MM.1S (cell line): Measurements from ENCODE around the gene PHOX2A.

Experiments used
- DNase-seq: peaks from one replicate; pipeline ENCODE4 v3.0.0-alpha.2; 2015
- H2AFZ ChIP-seq: fragments of 300-600 bp; sonication (generic); 2 replicates; pipeline ENCODE4 v1.6.0; 2016; ENCODE audit warnings: antibody characterized with exemption, low read length
- H3F3A ChIP-seq: fragments of 300-600 bp; sonication (generic); 2 replicates; pipeline ENCODE4 v1.6.1; 2016; ENCODE audit warnings: mild to moderate bottlenecking, antibody characterized with exemption, low read length, moderate library complexity, mixed read lengths; ENCODE audit not compliant: insufficient read depth
- H3K27ac ChIP-seq: fragments of 300-600 bp; sonication (generic); 2 replicates; pipeline ENCODE4 v1.5.1; 2016; ENCODE audit warnings: mild to moderate bottlenecking, low read length
- H3K27me3 ChIP-seq: fragments of 300-600 bp; sonication (generic); replicated peaks from 2 replicates; pipeline ENCODE4 v1.6.0; 2016; ENCODE audit warnings: low read length; ENCODE audit not compliant: insufficient read depth
- H3K36me3 ChIP-seq: fragments of 300-600 bp; sonication (generic); replicated peaks from 2 replicates; pipeline ENCODE4 v1.6.1; 2016; ENCODE audit warnings: mild to moderate bottlenecking, low read length, mixed read lengths; ENCODE audit not compliant: insufficient read depth
- H3K4me1 ChIP-seq: fragments of 300-600 bp; sonication (generic); 2 replicates; pipeline ENCODE4 v1.6.1; 2016; ENCODE audit warnings: low read length, mixed read lengths
- H3K4me2 ChIP-seq: fragments of 300-600 bp; sonication (generic); 2 replicates; pipeline ENCODE4 v1.6.0; 2016; ENCODE audit warnings: low read depth, low read length
- H3K4me3 ChIP-seq: fragments of 300-600 bp; sonication (generic); 2 replicates; pipeline ENCODE4 v1.5.1; 2016; ENCODE audit warnings: low read length, mixed read lengths
- H3K79me2 ChIP-seq: fragments of 300-600 bp; sonication (generic); 2 replicates; pipeline ENCODE4 v1.6.1; 2016; ENCODE audit warnings: mixed run types, low read length, mixed read lengths
- H3K9ac ChIP-seq: fragments of 300-600 bp; sonication (generic); 2 replicates; pipeline ENCODE4 v1.6.1; 2016; ENCODE audit warnings: low read length, mixed read lengths
- H3K9me2 ChIP-seq: fragments of 300-600 bp; sonication (generic); replicated peaks from 2 replicates; pipeline ENCODE4 v1.6.1; 2016; ENCODE audit warnings: mild to moderate bottlenecking, low read length, mixed read lengths; ENCODE audit not compliant: insufficient read depth
- H3K9me3 ChIP-seq: fragments of 300-600 bp; sonication (generic); replicated peaks from 2 replicates; pipeline ENCODE4 v1.6.1; 2016; ENCODE audit warnings: mild to moderate bottlenecking, low read length, mixed read lengths; ENCODE audit not compliant: insufficient read depth
- H4K20me1 ChIP-seq: fragments of 300-600 bp; sonication (generic); 2 replicates; pipeline ENCODE4 v1.6.1; 2016; ENCODE audit warnings: mild to moderate bottlenecking, low read length, moderate library complexity, mixed read lengths; ENCODE audit not compliant: insufficient read depth
- EZH2 ChIP-seq: fragments of 300-600 bp; sonication (generic); optimal IDR thresholded peaks from 2 replicates; pipeline ENCODE3; 2017; ENCODE audit warnings: low read depth, mild to moderate bottlenecking, antibody characterized with exemption, low read length, mixed read lengths
- EZH2phosphoT487 ChIP-seq: fragments of 300-600 bp; sonication (generic); IDR thresholded peaks from 2 replicates; pipeline ENCODE4 v1.6.1; 2018; ENCODE audit warnings: antibody characterized with exemption, low read length
- TF ChIP-seq, protein P1 (sequence below): fragments of 300-600 bp; sonication (generic); IDR thresholded peaks from 2 replicates; pipeline ENCODE4 v1.5.1; 2016; ENCODE audit warnings: antibody characterized with exemption, low read length, mixed read lengths

Gene PHOX2A

DNA sequence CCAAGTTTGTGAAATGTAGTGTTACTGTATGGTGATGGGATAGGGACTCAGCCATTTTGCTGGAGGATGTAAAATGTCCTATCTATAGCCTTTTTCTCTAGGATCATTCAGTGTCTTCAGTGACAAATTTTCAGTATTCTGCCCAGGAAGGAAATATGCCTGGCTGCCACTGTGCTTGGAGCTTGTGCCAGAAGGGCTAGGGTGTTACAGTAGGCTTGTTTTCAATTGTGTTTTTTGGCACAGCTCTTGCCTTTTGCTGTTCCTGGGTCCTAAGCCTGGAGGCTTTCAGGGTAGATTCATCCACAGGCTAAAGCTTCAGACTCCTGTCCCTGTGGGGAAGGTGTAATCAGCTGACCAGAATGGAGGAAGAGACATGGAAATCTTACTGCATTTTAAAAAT lies 22.0 kb upstream of the PHOX2A start:
- TF ChIP-seq, protein P1, sequence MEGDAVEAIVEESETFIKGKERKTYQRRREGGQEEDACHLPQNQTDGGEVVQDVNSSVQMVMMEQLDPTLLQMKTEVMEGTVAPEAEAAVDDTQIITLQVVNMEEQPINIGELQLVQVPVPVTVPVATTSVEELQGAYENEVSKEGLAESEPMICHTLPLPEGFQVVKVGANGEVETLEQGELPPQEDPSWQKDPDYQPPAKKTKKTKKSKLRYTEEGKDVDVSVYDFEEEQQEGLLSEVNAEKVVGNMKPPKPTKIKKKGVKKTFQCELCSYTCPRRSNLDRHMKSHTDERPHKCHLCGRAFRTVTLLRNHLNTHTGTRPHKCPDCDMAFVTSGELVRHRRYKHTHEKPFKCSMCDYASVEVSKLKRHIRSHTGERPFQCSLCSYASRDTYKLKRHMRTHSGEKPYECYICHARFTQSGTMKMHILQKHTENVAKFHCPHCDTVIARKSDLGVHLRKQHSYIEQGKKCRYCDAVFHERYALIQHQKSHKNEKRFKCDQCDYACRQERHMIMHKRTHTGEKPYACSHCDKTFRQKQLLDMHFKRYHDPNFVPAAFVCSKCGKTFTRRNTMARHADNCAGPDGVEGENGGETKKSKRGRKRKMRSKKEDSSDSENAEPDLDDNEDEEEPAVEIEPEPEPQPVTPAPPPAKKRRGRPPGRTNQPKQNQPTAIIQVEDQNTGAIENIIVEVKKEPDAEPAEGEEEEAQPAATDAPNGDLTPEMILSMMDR = no peak
- Histone ChIP-seq H3K79me2 (no peaks in the 10 kb centered on the region), H3K9me2 (no peaks in the 10 kb centered on the region), H3K4me1 (peaks cover 14% of the 10 kb centered on the region), H4K20me1 (no peaks in the 10 kb centered on the region), H3F3A (no peaks in the 10 kb centered on the region), H3K27me3 (no peaks in the 10 kb centered on the region), H3K9me3 (no peaks in the 10 kb centered on the region), H3K9ac (no peak overlapping the region), H2AFZ (no peak overlapping the region), H3K36me3 (no peaks in the 10 kb centered on the region), H3K4me2 (no peak overlapping the region), H3K4me3 (no peak overlapping the region), H3K27ac (no peak overlapping the region)
- DNase-seq = no peak

DNA sequence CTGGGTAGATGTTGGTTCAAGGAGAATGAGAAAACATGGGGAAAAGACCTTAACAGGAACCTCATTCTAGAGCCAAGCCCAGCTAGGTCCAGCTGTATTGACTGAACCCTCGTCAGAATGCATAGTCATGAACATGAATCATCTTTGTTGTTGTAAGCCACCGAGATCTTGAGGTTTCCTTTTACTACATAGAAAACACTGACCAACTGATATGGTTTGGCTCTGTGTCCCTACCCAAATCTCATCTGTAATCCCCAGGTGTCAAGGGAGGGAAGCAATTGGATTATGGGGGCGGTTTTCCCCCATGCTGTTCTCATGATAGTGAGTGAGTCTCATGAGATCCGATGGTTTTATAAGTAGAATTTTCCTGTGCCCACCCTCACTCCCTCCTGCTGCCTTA lies 19.4 kb upstream of the PHOX2A start:
- Histone ChIP-seq H3K4me2 (no peak overlapping the region), H2AFZ (no peak overlapping the region)

DNA sequence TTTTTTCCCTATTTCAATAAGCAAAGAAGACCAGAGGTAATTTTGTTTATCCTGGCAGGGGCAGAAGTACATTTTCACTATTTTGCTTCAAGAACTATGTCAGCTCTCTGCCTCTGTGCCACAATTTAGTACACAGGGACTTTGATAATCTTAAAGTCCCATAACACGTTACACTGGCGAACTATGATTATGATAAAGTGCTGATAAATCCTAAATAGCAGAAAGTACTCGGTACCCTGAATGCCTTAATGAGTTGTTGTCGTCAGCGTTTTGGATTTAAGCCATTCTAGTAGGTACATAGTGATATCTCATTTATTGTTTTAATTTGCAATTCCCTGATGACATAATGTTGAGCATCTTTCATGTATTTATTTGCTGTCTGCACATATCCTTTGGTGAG lies 16.6 kb upstream of the PHOX2A start:
- peaks cover 14% of the 10 kb centered on the region for H3K4me1 ChIP-seq
- no peaks in the 10 kb centered on the region for H3K27me3 ChIP-seq
- TF ChIP-seq EZH2phosphoT487 = no peak
- TF ChIP-seq EZH2 = no peak
- H3K36me3 ChIP-seq = no peaks in the 10 kb centered on the region
- DNase-seq = no peak
- no peaks in the 10 kb centered on the region for H3K79me2 ChIP-seq
- no peak overlapping the region for H3K27ac ChIP-seq
- H3K4me2 ChIP-seq = no peak overlapping the region
- no peak overlapping the region for H2AFZ ChIP-seq
- H3K4me3 ChIP-seq = no peak overlapping the region
- H3K9me3 ChIP-seq = no peaks in the 10 kb centered on the region
- H4K20me1 ChIP-seq = no peaks in the 10 kb centered on the region
- 0 out of 2 replicates have a peak, but pooled peaks cover 8% of the 10 kb centered on the region for H3F3A ChIP-seq
- H3K9me2 ChIP-seq = no peaks in the 10 kb centered on the region
- no peak overlapping the region for H3K9ac ChIP-seq

More for the DNA sequence above, 19.4 kb upstream of the PHOX2A start:
- DNase-seq = no peak
- Histone ChIP-seq H3K4me1 (peaks cover 11% of the 10 kb centered on the region), H3K4me3 (no peak overlapping the region), H3K36me3 (no peaks in the 10 kb centered on the region), H3F3A (no peaks in the 10 kb centered on the region), H3K9ac (no peak overlapping the region), H3K27ac (no peak overlapping the region), H3K9me3 (no peaks in the 10 kb centered on the region), H3K9me2 (no peaks in the 10 kb centered on the region), H3K27me3 (no peaks in the 10 kb centered on the region), H4K20me1 (no peaks in the 10 kb centered on the region), H3K79me2 (no peaks in the 10 kb centered on the region)
- TF ChIP-seq, protein P1 = no peak
- TF ChIP-seq EZH2 (no peak), EZH2phosphoT487 (no peak)

DNA sequence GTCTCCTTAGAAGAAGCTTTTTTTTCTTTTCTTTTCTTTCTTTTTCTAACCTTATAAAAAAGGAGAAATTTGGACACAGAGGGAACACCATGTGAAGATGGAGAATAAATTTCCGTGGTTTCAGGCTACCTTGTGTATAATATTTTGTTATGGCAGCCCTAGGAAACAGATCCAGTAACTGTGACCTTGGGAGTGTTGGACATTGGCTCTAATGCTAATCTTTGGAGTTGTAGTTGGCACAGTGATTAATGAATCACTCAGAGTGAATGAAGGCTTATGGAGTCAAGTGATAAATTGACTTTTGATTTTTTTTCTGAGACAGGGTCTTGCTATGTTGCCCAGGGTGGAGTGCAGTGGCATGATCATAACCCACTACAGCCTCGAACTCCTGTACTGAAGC lies 15.5 kb upstream of the PHOX2A start:
- no peaks in the 10 kb centered on the region for H3K9me3 ChIP-seq
- no peaks in the 10 kb centered on the region for H4K20me1 ChIP-seq

More for the DNA sequence above, 15.5 kb upstream of the PHOX2A start:
- H3K9me2 ChIP-seq = no peaks in the 10 kb centered on the region
- H3F3A ChIP-seq = peaks cover 19% of the 10 kb centered on the region
- no peak overlapping the region for H3K27ac ChIP-seq
- H3K4me2 ChIP-seq = no peak overlapping the region
- no peak for TF ChIP-seq EZH2
- TF ChIP-seq EZH2phosphoT487 = no peak
- TF ChIP-seq, protein P1 = no peak
- H3K36me3 ChIP-seq = no peaks in the 10 kb centered on the region
- no peak overlapping the region for H3K9ac ChIP-seq
- H3K4me1 ChIP-seq = peaks cover 25% of the 10 kb centered on the region
- no peaks in the 10 kb centered on the region for H3K79me2 ChIP-seq
- DNase-seq = no peak
- no peaks in the 10 kb centered on the region for H3K27me3 ChIP-seq
- H2AFZ ChIP-seq = no peak overlapping the region
- H3K4me3 ChIP-seq = no peak overlapping the region
